HL-60 (cell line): Measurements from ENCODE around the gene JKAMP.

Source experiments
- DNase-seq, 2 experiments: peaks; one replicate each; pipeline ENCODE4 v3.0.0-alpha.2; 2010 to 2020; ENCODE audit warnings: low read depth in 1 of 2, low spot score in 1 of 2
- H3K27ac ChIP-seq: fragments of 250-450 bp; sonication (Bioruptor Pico); replicated peaks from 2 replicates; pipeline ENCODE4 v1.5.1; 2020; ENCODE audit warnings: mild to moderate bottlenecking, moderate library complexity
- H3K27me3 ChIP-seq: fragments of 250-450 bp; sonication (Bioruptor Pico); 2 replicates; pipeline ENCODE4 v1.5.1; 2021; ENCODE audit warnings: mild to moderate bottlenecking, moderate library complexity; ENCODE audit not compliant: insufficient read depth, poor library complexity, severe bottlenecking
- H3K4me3 ChIP-seq: replicated peaks from 2 replicates; pipeline ENCODE4 v1.5.1; 2011; ENCODE audit warnings: mild to moderate bottlenecking, control low read depth, low read length; ENCODE audit not compliant: insufficient read depth
- GABPA ChIP-seq: IDR thresholded peaks from 2 replicates; pipeline ENCODE4 v1.6.1; 2012; ENCODE audit warnings: low read depth
- POLR2AphosphoS5 ChIP-seq: IDR thresholded peaks from 2 replicates; pipeline ENCODE4 v1.6.1; 2012; ENCODE audit warnings: low read depth
- SPI1 ChIP-seq: IDR thresholded peaks from 2 replicates; pipeline ENCODE4 v1.6.1; 2012; ENCODE audit warnings: low read depth, mild to moderate bottlenecking, borderline replicate concordance
- TF ChIP-seq, protein P1 (sequence below): IDR thresholded peaks from one replicate; pipeline ENCODE4 v1.5.1; 2011; ENCODE audit warnings: low read length, control low read depth, inconsistent platforms; ENCODE audit not compliant: insufficient read depth
- TF ChIP-seq, protein P2 (sequence below): IDR thresholded peaks from 2 replicates; pipeline ENCODE4 v1.6.1; 2012; ENCODE audit warnings: low read depth; ENCODE audit not compliant: insufficient replicate concordance

Gene JKAMP

DNA sequence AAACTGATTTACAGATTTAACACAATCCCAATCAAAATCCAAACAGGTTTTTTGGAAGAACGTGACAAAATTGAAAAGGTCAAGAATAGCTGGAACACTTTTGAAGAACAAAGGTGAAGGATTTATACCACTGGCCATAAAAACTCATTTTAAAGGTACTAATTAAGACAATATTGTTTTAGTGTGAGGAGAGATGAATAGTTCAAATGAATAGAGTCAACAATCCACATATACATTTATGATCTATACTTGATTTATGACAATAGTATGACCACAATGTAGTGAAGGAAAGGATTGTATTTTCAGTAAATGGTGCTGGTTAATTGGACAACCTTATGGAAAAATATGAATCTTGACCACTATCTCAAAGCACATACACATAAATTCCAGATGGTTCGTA is 63.0 kb downstream of the JKAMP start:
- Histone ChIP-seq H3K4me3 (no peak overlapping the region), H3K27me3 (no peaks in the 10 kb centered on the region), H3K27ac (no peak overlapping the region)
- TF ChIP-seq GABPA, result no peak
- TF ChIP-seq, protein P1, sequence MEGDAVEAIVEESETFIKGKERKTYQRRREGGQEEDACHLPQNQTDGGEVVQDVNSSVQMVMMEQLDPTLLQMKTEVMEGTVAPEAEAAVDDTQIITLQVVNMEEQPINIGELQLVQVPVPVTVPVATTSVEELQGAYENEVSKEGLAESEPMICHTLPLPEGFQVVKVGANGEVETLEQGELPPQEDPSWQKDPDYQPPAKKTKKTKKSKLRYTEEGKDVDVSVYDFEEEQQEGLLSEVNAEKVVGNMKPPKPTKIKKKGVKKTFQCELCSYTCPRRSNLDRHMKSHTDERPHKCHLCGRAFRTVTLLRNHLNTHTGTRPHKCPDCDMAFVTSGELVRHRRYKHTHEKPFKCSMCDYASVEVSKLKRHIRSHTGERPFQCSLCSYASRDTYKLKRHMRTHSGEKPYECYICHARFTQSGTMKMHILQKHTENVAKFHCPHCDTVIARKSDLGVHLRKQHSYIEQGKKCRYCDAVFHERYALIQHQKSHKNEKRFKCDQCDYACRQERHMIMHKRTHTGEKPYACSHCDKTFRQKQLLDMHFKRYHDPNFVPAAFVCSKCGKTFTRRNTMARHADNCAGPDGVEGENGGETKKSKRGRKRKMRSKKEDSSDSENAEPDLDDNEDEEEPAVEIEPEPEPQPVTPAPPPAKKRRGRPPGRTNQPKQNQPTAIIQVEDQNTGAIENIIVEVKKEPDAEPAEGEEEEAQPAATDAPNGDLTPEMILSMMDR, result no peak
- TF ChIP-seq, protein P2, sequence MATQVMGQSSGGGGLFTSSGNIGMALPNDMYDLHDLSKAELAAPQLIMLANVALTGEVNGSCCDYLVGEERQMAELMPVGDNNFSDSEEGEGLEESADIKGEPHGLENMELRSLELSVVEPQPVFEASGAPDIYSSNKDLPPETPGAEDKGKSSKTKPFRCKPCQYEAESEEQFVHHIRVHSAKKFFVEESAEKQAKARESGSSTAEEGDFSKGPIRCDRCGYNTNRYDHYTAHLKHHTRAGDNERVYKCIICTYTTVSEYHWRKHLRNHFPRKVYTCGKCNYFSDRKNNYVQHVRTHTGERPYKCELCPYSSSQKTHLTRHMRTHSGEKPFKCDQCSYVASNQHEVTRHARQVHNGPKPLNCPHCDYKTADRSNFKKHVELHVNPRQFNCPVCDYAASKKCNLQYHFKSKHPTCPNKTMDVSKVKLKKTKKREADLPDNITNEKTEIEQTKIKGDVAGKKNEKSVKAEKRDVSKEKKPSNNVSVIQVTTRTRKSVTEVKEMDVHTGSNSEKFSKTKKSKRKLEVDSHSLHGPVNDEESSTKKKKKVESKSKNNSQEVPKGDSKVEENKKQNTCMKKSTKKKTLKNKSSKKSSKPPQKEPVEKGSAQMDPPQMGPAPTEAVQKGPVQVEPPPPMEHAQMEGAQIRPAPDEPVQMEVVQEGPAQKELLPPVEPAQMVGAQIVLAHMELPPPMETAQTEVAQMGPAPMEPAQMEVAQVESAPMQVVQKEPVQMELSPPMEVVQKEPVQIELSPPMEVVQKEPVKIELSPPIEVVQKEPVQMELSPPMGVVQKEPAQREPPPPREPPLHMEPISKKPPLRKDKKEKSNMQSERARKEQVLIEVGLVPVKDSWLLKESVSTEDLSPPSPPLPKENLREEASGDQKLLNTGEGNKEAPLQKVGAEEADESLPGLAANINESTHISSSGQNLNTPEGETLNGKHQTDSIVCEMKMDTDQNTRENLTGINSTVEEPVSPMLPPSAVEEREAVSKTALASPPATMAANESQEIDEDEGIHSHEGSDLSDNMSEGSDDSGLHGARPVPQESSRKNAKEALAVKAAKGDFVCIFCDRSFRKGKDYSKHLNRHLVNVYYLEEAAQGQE, result no peak
- TF ChIP-seq POLR2AphosphoS5, result no peak
- TF ChIP-seq SPI1, result no peak
- DNase-seq, result no peak
